Ramos (cell line): Measurements from ENCODE around the gene TAPT1.

ENCODE experiments used
- in situ Hi-C: fragments of 300-500 bp; cut with MboI; formaldehyde crosslinking; loops from one replicate; pipeline ENCODE4 v1.14.3; 2022; ENCODE audit warnings: low sequenced_read_pairs; ENCODE audit not compliant: unreplicated experiment

Gene TAPT1

DNA sequence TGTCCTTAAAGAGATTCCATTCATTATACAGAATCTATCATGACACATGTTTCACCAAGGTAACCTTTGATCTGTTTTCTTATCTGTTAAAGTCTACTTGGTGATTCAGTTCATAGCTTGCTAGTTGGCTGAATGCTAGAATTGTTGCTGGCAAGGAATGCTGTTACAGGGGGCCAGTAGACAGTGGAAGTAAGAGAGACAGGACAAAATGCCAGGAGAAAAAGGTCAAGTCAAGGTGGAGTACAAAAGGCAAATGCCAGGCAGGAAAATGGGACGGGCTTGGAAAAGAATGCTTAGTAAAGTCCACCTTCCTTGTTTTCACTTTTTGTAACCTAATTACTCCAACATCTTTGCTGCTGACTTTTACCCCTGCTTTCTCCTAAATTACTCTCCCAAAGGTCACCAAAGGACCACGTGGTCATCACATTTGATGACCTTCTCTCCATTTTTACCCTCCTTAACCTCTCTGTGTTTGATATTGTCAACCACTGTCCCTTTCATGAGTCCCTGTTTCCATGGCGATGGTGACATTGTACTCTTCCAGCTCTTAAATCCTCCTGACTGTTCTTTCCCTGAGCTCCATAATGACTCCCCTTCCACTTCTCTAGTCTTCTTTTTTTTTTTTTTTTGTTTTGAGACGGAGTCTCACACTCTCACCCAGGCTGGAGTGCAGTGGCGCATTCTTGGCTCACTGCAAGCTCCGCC, 24.5 kb upstream of the TAPT1 start:
- in situ Hi-C loops = no loop called here

DNA sequence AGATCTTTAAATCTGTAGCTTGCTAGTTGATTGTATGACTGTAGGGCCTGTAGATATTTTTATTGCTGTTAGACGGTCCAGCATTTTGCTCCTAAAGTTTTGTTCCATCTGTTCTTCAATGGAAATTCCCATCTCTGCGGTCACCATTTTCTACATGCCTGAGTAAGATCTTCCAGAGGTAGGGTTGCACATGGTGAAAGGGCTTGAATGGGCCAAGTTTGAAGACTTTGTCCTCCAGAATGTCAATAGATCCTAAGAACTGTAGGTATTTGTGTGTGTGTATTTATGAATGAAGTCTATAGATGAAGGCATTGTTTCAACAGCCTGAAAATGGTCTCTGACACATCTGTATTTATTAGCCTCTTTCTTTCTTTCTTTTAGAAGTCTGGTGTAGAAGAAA, 22.3 kb upstream of the TAPT1 start:
- in situ Hi-C loops = loop anchor here (25.0 kb wide), 2 partner anchors 461 to 836 kb away; partner anchors contain the start of gene CD38

DNA sequence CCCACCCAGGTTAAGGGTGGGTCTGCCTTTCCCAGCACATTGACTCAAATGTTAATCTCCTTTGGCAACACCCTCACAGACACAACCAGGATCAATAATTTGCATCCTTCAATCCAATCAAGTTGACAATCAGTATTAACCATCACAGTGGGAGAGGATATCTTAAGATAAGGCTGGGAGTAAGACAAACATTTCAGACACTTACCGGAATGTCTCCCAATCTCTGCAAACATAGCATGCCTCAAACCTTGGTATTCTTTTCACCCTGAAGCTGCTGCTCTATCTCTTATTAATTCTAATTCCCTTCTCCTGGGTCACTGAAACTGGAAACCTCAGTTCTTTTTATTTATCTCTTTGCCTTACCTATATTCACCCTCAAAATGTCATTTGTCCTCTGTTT, 19.0 kb upstream of the TAPT1 start:
- in situ Hi-C loops = loop anchor here (25.0 kb wide), 2 partner anchors 458 to 833 kb away; partner anchors contain the start of gene CD38

- in situ Hi-C loops = loop anchor here (25.0 kb wide), 2 partner anchors 456 to 831 kb away; partner anchors contain the start of gene CD38
Observed at GRCh38 chr4:16243285-16243684, 17.0 kb upstream of the TAPT1 start.

DNA sequence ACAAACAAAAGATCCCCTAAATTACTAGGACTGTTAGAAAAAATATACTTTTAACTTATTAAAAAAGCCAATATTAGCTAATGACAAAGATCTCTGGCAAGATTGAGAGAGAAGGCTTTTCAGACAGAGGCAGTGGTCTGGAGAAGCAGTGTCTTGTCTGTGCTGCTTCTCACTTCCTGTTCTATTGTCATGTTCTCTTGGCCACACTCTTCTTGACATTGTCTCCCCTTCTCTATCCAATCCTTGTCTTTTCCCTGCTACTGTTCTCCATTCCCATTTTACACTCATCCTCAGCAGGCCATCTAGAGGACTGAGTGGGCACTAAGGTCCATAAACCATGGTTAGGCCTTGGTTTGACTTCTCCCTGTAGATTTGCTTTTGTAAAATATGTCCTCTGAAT, 14.0 kb upstream of the TAPT1 start:
- in situ Hi-C loops = loop anchor here (25.0 kb wide), 2 partner anchors 453 to 828 kb away; partner anchors contain the start of gene CD38

DNA sequence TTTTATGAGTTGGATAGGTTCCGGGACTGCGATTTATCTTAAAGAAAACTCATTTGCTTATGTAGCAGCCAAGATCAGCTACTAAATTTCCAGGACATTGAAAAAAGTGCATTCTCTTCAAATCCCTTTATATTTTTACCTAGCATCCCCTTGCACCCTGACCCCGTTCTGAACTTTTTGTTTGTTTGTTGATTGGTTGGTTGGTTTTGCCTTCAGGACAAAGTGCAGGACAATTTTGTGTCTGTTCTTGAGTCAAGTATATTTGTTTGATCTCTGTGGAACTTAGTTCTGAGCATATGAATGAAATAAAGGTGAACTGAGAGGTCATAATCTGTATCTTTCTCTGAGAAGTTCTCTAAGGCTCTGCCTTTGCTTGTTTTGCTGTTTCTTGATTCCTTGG, 12.8 kb upstream of the TAPT1 start:
- in situ Hi-C loops = loop anchor here (25.0 kb wide), 2 partner anchors 452 to 827 kb away; partner anchors contain the start of gene CD38

- in situ Hi-C loops = loop anchor here (25.0 kb wide), 2 partner anchors 451 to 826 kb away; partner anchors contain the start of gene CD38
Observed at GRCh38 chr4:16238327-16238726, 12.1 kb upstream of the TAPT1 start.

- in situ Hi-C loops = loop anchor here (25.0 kb wide), 2 partner anchors 450 to 825 kb away; partner anchors contain the start of gene CD38
Observed at GRCh38 chr4:16237715-16238114, 11.4 kb upstream of the TAPT1 start.

DNA sequence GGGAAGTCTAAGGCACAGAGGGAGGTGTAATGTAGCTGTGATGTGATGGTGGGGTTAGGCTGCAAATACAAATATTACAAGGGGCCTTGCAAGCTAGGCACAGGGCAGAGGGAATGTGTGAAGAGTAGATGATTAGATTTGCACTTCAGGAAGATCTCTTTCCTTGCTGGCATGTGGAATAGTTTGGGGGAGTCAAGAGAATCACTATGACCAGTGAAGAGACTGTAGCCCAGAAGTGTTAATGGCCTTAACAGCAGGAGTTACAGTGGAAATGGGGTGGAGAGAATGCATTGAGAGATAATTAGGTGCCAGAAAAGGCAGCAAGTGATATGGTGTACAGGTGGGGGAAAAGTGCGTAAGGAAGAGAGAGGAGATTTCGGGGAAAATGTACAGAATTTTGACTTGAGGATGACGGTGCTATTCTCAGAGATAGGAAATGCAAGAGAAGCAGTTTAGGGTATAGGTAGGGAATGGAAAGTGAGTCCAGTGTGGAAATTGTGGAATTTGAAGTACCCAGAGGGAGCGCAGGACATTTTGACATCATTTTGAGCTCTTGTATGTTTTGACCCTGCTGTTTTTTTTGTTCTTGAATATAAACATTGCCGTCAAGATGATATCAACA, 10.2 kb upstream of the TAPT1 start:
- in situ Hi-C loops = loop anchor here (25.0 kb wide), 2 partner anchors 449 to 824 kb away; partner anchors contain the start of gene CD38

DNA sequence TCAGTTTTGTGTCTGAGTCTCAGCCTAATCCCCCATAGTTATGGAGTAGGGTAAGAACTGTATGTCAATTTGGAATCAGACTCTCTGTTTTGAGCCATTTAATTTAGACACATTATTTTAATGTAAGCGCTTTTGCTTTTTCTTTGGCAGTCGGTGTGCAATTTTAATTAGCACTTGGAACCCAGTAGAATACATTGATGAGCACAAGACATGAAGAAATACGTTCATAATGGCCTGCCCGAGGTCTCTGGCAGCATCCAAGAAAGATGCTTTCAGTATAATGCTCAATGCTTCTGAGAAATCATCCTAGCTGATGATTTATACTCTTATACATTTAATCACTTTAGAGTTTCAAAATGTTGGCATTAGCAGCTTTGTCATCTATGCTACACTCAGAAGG, 8.9 kb upstream of the TAPT1 start:
- in situ Hi-C loops = loop anchor here (25.0 kb wide), 2 partner anchors 448 to 823 kb away; partner anchors contain the start of gene CD38

GRCh38 chr4:16233569-16234177, 7.4 kb upstream of the TAPT1 start:
- in situ Hi-C loops = loop anchor here (25.0 kb wide), 2 partner anchors 446 to 821 kb away; partner anchors contain the start of gene CD38

- in situ Hi-C loops = loop anchor here (25.0 kb wide), 2 partner anchors 444 to 819 kb away; partner anchors contain the start of gene CD38
Observed at GRCh38 chr4:16231570-16232245, 5.4 kb upstream of the TAPT1 start.

- in situ Hi-C loops = loop anchor here (25.0 kb wide), 2 partner anchors 443 to 818 kb away; partner anchors contain the start of gene CD38
Observed at GRCh38 chr4:16230308-16230707, 4.0 kb upstream of the TAPT1 start.

GRCh38 chr4:16229604-16230003, 3.3 kb upstream of the TAPT1 start:
- in situ Hi-C loops = loop anchor here (25.0 kb wide), 2 partner anchors 442 to 817 kb away; partner anchors contain the start of gene CD38

- in situ Hi-C loops = loop anchor here (25.0 kb wide), 2 partner anchors 440 to 815 kb away; partner anchors contain the start of gene CD38
Observed at GRCh38 chr4:16227462-16227868, 1.2 kb upstream of the TAPT1 start.

- in situ Hi-C loops = loop anchor here (25.0 kb wide), 2 partner anchors 440 to 815 kb away; partner anchors contain the start of gene CD38
Observed at GRCh38 chr4:16226816-16227461, 668 bp upstream of the TAPT1 start.

DNA sequence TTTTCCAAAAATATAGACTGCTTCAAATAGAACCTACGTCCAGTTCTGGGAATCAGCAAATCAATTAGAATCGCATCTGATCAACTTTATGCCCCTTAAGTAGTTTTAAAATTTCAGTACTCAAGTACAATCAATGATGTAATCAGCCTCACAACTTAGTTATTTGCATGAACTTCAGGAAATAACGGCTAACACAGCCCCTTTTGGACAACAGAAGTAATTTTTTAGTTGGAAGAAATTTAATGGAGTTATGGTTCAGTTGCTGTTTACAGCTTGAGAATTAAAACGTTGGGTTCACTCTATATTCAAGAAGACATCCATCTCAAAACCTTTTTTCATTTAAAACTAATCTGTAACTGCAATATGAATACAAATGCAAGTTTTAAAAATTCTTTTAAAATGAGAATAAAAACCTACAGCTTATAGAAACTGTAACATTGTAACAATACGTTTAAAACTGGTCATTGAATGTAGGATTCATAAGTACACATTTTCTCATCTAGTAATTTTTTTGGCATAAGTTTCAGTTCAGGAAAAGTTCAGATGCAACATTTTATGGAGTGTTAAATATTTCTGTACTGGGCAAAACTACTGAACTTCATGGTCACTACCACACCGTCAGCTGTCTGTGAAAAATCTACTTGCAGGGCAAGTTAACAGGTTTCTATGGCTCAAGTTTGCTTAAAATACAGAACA, 956 bp downstream of the TAPT1 start:
- in situ Hi-C loops = loop anchor here (25.0 kb wide), 2 partner anchors 438 to 813 kb away; partner anchors contain the start of gene CD38
